DMS153 (cell line): Measurements from ENCODE around the gene KRTAP10-12.

Source experiments
- DNase-seq: peaks from one replicate; lab custom pipeline; 2025; lab: John Stamatoyannopoulos, UW

Gene KRTAP10-12

DNA sequence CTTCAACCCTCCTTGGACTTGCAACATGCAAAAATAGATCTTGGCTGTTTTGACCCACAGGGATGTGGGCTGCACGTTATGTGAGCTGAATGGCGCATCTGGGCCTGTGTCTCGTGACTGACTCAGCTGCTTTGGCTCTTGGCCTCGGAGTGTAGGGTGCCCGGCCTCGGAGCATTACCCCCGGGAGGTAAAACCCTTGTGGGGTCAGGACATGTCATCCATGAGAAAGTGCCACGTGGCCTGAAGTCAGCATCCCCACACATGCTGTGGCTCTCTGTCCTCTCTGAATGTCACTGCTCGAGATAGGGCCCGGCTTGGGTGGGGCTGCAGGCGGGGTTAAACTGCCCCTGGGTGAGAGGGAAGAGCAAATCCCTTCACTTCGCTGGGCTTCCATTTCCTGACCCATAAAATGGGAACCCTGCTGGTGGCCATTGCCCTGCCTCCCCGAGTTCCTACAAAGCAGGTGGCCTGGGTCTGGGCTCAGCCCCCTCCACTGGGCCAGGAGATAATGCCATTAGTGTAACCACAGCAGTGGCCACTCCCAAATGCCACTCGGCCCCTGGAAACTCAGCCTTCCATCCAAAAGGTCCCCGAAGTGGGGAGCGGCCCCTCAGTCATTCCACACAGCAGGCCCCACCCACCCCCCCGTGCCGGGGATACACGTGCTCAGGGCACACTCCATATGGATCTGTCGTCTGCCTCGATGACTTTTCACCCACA lies 37.2 kb downstream of the KRTAP10-12 start:
- no peak for DNase-seq

DNA sequence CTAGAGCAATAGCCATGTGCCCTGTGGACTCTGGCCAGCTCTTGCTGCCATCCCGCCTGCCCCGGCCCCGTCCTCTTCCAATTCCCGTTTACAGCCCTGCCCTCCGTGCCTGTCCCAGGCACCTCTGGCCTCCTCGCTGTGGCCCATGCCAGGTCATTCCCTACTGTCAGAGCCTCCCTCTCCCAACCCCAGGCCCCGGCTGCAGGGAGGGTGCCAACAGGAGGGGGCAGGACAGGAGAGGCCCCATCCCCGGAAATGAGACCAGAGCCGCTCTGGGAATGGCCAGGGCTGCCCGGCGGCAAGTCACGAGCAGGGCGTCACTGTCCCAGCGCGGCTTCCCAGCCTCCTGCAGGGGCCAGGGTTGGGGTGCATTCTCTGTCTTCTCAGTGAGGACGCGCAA lies 37.9 kb downstream of the KRTAP10-12 start:
- DNase-seq, result no peak

DNA sequence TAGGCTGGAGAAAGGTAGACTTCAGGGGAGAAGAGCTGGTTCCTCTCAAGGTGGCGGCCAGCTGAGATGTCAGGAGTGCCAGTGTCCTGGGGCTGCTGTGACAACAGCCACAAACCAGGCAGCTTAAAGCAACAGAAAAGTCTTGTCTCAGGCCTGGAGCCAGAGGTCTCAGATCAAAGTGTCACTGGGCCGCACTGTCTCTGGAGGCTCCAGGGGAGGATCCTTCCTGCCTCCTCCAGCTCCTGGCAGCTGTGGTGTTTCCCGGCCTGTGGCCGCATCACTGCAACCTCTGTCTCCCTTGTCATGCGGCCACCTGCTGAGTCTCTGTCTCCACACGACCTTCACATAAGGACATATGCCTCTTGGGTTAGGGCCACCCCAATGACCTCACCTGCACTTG lies 38.8 kb downstream of the KRTAP10-12 start:
- DNase-seq, result no peak

DNA sequence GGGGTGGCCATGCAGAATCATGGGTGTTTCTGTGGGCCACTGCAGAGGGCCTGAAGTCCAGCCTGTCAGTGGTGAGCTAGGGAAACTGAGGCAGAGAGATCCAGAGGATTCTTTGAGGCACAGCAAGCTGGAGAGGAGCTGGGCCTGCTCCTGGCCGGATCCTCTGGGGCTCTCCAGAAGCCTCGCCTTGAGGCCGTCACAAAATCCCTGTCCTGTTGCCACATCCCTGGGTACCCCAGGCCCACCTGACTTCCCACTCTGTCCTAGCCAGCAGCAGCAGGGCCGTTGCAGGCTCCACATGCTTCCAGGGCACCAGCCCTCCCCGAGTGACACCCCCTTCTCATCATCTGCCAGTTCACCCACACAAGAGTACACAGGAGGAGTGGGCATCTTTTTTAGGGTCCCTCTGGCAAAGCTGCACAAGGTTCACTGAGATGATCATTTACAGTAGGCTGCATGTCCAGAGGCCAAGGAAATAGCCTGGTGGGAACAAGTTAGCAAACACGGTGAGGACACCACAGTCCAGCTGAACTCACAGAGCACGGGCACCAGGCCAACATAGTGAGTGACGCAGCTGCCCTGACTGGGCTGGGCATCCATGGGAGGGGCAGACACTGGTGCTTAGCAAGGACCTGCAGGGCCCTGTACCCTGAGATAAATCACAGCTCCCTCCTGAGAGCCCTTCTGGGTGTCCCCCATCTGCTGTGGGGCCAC lies 39.5 kb downstream of the KRTAP10-12 start:
- DNase-seq, result peak; percentile 93

DNA sequence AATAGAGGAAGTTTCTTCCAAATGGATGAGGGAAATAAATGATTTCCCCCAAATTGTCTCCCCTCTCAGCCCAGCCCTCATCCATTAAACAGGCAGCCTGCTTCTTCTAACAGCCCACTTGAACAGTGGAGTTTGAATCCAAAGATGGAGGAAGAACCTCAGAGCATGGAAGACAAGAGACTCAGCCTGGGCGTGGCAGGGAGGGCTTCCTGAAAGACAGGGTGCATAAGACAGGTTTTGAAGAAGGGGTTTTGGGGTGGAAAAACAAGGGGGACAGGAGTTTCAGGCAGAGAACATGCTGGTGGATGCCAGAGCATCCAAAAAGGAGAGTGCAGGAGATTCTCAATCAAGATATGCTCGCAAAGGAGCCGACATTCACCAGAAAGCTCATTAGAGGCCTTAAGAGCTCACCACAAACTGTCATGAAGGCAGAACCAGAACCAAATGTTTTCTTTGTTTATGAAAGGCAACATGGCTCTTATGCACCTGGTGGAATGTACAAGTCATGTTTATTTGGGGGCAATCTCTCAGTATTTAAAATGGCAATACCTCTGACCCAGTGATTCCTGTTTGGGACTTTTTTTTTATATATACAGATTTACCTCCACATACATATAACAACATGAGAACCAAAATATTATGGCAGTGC lies 40.9 kb downstream of the KRTAP10-12 start:
- DNase-seq, result no peak

DNA sequence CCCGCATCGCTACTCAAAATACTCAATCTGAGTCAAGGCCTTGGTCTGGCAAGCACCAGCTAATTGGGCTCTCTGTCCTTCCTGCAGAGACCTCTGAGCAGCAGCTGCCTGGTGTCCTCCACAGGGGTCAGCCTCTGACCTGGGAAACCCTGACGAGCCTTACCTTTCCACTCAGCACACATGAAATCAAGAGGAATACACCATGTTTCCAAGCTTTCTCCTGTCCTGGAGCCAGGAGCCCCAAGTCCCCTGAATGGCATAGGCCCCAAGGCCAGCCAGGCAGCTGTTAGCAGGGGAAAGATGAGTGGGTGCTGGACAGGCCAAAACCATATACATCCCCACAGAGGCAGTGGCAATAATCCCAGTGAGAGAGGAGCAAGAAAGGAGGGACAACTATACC lies 41.6 kb downstream of the KRTAP10-12 start:
- DNase-seq, result no peak

DNA sequence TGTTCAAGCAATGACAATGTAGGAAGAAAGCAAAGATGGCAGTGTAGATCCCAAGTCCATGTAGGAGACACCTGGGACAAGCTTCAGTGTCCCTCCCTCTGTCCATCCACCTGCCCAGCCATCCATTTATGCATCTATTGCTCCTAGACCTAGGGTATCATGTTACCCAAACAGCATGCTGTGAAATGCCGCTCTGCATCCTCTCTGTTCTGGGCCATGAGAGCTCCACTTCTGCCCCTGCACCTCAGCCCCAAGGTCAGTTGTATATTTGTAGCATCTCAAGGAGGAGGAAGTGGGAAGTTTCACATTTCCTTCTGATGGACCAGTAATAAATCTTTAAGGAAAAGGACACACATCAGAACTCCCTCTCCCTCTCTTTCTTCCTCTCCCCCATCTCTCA lies 42.3 kb downstream of the KRTAP10-12 start:
- DNase-seq, result no peak

DNA sequence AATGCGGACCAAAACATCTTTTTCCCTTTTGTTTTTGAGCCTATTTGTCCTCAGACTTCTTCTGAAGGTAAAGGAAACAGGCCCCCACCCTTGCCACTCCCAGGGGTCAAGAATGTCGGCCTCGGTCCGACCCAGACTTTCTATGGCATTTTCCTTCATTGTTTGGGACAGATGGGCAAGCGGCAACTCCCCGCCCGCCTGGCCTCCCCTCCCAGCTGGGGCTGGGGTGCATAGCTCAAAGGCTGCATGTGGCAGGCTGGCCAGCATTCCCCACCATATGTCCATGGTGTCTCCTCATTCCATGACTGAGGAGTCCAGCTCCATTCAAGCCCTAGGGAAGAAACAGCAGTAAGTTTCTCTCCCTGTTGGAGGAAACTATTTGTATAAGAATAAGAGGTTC lies 43.8 kb downstream of the KRTAP10-12 start:
- DNase-seq, result no peak

DNA sequence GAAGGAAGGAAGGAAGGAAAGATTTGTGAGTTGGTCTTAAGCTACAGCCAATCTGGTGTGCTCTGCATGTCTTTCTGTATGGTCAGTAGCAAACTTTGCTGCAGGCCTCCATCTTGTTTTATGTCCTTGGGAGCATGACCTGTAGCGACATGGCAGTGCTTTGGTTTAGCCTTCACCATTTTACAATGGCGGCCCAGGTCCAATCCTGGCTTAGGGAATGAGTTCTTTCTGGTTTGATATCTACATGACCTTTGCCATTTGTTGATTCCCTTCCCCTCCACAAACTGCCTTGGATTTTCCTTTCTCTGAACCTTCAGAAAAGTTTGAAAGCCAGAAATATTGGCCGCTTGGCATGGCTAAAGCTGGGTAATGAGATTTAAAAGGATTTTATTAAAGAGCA lies 44.9 kb downstream of the KRTAP10-12 start:
- DNase-seq, result no peak

DNA sequence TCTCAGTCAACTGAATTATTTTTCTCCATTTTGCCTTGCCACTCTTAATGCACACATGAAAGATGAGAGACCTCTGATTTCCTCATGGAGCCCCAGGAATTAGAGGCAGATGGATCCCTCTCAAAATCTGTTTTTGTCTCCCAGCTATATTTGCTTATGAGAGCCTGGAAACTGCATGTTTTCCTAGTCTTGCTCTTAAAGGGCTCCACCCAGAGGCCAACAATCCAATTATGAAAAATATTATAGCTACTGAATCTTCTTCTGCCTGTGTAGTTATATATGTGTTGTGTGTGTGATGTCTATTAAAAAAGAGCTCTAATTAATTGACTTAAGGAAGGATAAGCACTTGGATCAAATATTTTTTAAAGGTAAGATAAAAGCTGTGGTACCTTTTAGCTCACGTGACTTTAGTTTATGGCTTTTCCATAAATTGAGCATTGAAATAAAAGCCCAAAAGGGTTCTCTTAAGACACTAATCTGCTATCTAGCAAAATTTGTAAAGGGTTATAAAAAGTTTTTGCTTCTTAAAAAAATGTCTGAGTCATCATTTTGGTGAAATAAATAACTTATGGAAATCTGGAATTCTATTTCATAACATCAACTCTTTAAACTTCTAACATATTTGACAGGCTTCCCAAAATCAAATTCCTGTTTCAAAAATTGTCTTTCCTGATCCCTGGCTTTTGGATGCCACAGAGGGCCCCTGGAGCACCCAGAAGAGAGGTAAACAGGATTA lies 45.6 kb downstream of the KRTAP10-12 start:
- DNase-seq, result peak; percentile 71
